Superior temporal gyrus (tissue), 1 donor: ENCODE data around the gene CYLD.

Source experiments
- DNase-seq: peaks from one replicate; pipeline ENCODE4 v3.0.0-alpha.2; 2016; ENCODE audit errors: extremely low spot score

Gene CYLD

GRCh38 chr16:50711040-50711439 is 30.8 kb upstream of the CYLD start:
- DNase-seq = no peak

- peak; percentile 64 for DNase-seq
Measured at GRCh38 chr16:50711862-50712559, 29.9 kb upstream of the CYLD start.

- DNase-seq = no peak
Measured at GRCh38 chr16:50712560-50712898, 29.4 kb upstream of the CYLD start.

GRCh38 chr16:50712956-50713355 is 28.9 kb upstream of the CYLD start:
- no peak for DNase-seq

GRCh38 chr16:50717091-50717490 is 24.8 kb upstream of the CYLD start:
- DNase-seq = no peak

GRCh38 chr16:50717494-50717893 is 24.4 kb upstream of the CYLD start:
- no peak for DNase-seq

- no peak for DNase-seq
Measured at GRCh38 chr16:50718061-50718760, 23.7 kb upstream of the CYLD start.

- no peak for DNase-seq
Measured at GRCh38 chr16:50718761-50719400, 23.0 kb upstream of the CYLD start.

- no peak for DNase-seq
Measured at GRCh38 chr16:50719401-50720337, 22.2 kb upstream of the CYLD start.

GRCh38 chr16:50721549-50722404 is 20.1 kb upstream of the CYLD start:
- DNase-seq = no peak

- no peak for DNase-seq
Measured at GRCh38 chr16:50722405-50722737, 19.5 kb upstream of the CYLD start.

- DNase-seq = no peak
Measured at GRCh38 chr16:50722960-50723359, 18.9 kb upstream of the CYLD start.

GRCh38 chr16:50724306-50724705 is 17.6 kb upstream of the CYLD start:
- DNase-seq = no peak

- no peak for DNase-seq
Measured at GRCh38 chr16:50731130-50731988, 10.5 kb upstream of the CYLD start.

- no peak for DNase-seq
Measured at GRCh38 chr16:50731989-50732832, 9.7 kb upstream of the CYLD start.

- no peak for DNase-seq
Measured at GRCh38 chr16:50733468-50733867, 8.4 kb upstream of the CYLD start.

- DNase-seq = no peak
Measured at GRCh38 chr16:50735629-50736122, 6.2 kb upstream of the CYLD start.

GRCh38 chr16:50736448-50736847 is 5.4 kb upstream of the CYLD start:
- no peak for DNase-seq

GRCh38 chr16:50737420-50737959 is 4.4 kb upstream of the CYLD start:
- no peak for DNase-seq
